PC-3 (cell line): ENCODE measurements around the gene ACBD4. TPM values are rescaled to one million over a fixed set of nuclear protein-coding genes. Genes with fewer than 3 reads are reported as not detected.

Experiments
- ATAC-seq: fragments of 200-7000 bp; cut with Tn5 transposase; 2 replicates; pipeline ENCODE4 v1.9.1; 2020; ENCODE audit warnings: mild to moderate bottlenecking, moderate library complexity
- BruUV-seq: library from RNA; stranded (reverse); fragments of 400-500 nt; replicated peaks from 2 replicates; lab custom pipeline; 2021; lab: Mats Ljungman, UMichigan
- CTCF ChIA-PET: fragments of 300-600 bp; sonication (Branson Sonifier 250); formaldehyde crosslinking; loops from one replicate; lab custom pipeline; 2022; ENCODE audit warnings: antibody characterized with exemption; lab: Charles Lee
- POLR2A ChIA-PET: fragments of 300-600 bp; sonication (Branson Sonifier 250); formaldehyde crosslinking; loops from one replicate; lab custom pipeline; 2022; ENCODE audit warnings: antibody characterized with exemption; ENCODE audit not compliant: unreplicated experiment; lab: Charles Lee
- DNase-seq: peaks from one replicate; pipeline ENCODE4 v3.0.0-alpha.2; 2015
- H2AFZ ChIP-seq: fragments of 300-600 bp; sonication (generic); 2 replicates; pipeline ENCODE4 v1.6.0; 2016; ENCODE audit warnings: antibody characterized with exemption, low read length
- H3F3A ChIP-seq: fragments of 300-600 bp; sonication (generic); one replicate; pipeline ENCODE4 v1.6.0; 2017; ENCODE audit warnings: antibody characterized with exemption, low read length, control low read depth, mild to moderate bottlenecking; ENCODE audit not compliant: unreplicated experiment
- H3K27ac ChIP-seq: fragments of 300-600 bp; sonication (generic); 2 replicates; pipeline ENCODE4 v1.5.1; 2016; ENCODE audit warnings: mild to moderate bottlenecking, low read length
- H3K27me3 ChIP-seq: fragments of 300-600 bp; sonication (generic); 2 replicates; pipeline ENCODE4 v1.6.1; 2016; ENCODE audit warnings: low read length, mixed read lengths
- H3K36me3 ChIP-seq: fragments of 300-600 bp; sonication (generic); 2 replicates; pipeline ENCODE4 v1.6.1; 2016; ENCODE audit warnings: low read depth, mixed run types, low read length, mixed read lengths
- H3K4me1 ChIP-seq: fragments of 300-600 bp; sonication (generic); 2 replicates; pipeline ENCODE4 v1.5.1; 2016; ENCODE audit warnings: low read length; ENCODE audit not compliant: insufficient read depth
- H3K4me2 ChIP-seq: fragments of 300-600 bp; sonication (generic); 2 replicates; pipeline ENCODE4 v1.6.0; 2016; ENCODE audit warnings: low read length
- H3K4me3 ChIP-seq: fragments of 300-600 bp; sonication (generic); 2 replicates; pipeline ENCODE4 v1.5.1; 2016; ENCODE audit warnings: mild to moderate bottlenecking, low read length, mixed read lengths
- H3K79me2 ChIP-seq: fragments of 300-600 bp; sonication (generic); 2 replicates; pipeline ENCODE4 v1.6.1; 2017; ENCODE audit warnings: low read length, mixed read lengths
- H3K9ac ChIP-seq: fragments of 300-600 bp; sonication (generic); 2 replicates; pipeline ENCODE4 v1.6.0; 2016; ENCODE audit warnings: mild to moderate bottlenecking, low read length
- H3K9me2 ChIP-seq: fragments of 300-600 bp; sonication (generic); replicated peaks from 2 replicates; pipeline ENCODE4 v1.6.1; 2016; ENCODE audit warnings: mixed run types, low read length, mixed read lengths
- H3K9me3 ChIP-seq: fragments of 300-600 bp; sonication (generic); 2 replicates; pipeline ENCODE4 v1.6.1; 2016; ENCODE audit warnings: low read length, mixed read lengths
- H4K20me1 ChIP-seq: fragments of 300-600 bp; sonication (generic); 2 replicates; pipeline ENCODE4 v1.6.1; 2016; ENCODE audit warnings: low read length, mixed read lengths
- CTCF ChIP-seq: fragments of 300-600 bp; sonication (generic); conservative IDR thresholded peaks from 2 replicates; pipeline ENCODE4 v1.5.1; 2017; ENCODE audit warnings: antibody characterized with exemption, low read depth, mild to moderate bottlenecking, low read length
- EZH2 ChIP-seq: fragments of 300-600 bp; sonication (generic); IDR thresholded peaks from one replicate; pipeline ENCODE4 v1.6.1; 2017; ENCODE audit warnings: antibody characterized with exemption, mild to moderate bottlenecking, low read length; ENCODE audit not compliant: unreplicated experiment
- EZH2phosphoT487 ChIP-seq: fragments of 300-600 bp; sonication (generic); IDR thresholded peaks from 2 replicates; pipeline ENCODE4 v1.6.1; 2018; ENCODE audit warnings: mild to moderate bottlenecking, antibody characterized with exemption, low read length, borderline replicate concordance
- intact Hi-C: fragments of 100-400 bp; cut with micrococcal nuclease; formaldehyde crosslinking; loops from 2 replicates; pipeline ENCODE4 v1.9.0; 2023
- total RNA-seq: library from RNA; depleted of rRNA; stranded (reverse); fragments of >200 nt; gene quantifications from 2 replicates; pipeline ENCODE4 v1.2.3, GENCODE V29; 2014

ACBD4 gene
- total RNA-seq, 1 experiment from 2014 or later: 12.9 TPM

- H3K9me3 ChIP-seq: no peaks in the 10 kb centered on the region
- no peak overlapping the region for H3K4me2 ChIP-seq
- H4K20me1 ChIP-seq: no peaks in the 10 kb centered on the region
- H3K4me1 ChIP-seq: no peaks in the 10 kb centered on the region
- H3F3A ChIP-seq: no peaks in the 10 kb centered on the region
- no peaks in the 10 kb centered on the region; the same call in 1 of the 2 replicates for H3K36me3 ChIP-seq
- DNase-seq (no peak), ATAC-seq (no peak)
- no peaks in the 10 kb centered on the region for H3K27me3 ChIP-seq
- no peak overlapping the region for H2AFZ ChIP-seq
- TF ChIP-seq EZH2phosphoT487: no peak
- TF ChIP-seq EZH2: no peak
- no peak for TF ChIP-seq CTCF
- CTCF ChIA-PET: interaction anchor here (0.7 kb wide), 1 partner anchor 21 kb away, joined by 4 read pairs; the partner anchor contains the start of gene ACBD4
- H3K9me2 ChIP-seq: no peaks in the 10 kb centered on the region
- BruUV-seq: no TSS peak
- H3K9ac ChIP-seq: no peak overlapping the region
- POLR2A ChIA-PET: no interaction called here
- no peak overlapping the region for H3K4me3 ChIP-seq
- H3K27ac ChIP-seq: no peak overlapping the region
- intact Hi-C loops: no loop called here
- no peaks in the 10 kb centered on the region for H3K79me2 ChIP-seq
Measured at GRCh38 chr17:45114117-45114932, 21.2 kb upstream of the ACBD4 start.

- DNase-seq: no peak
- no peak overlapping the region for H3K4me2 ChIP-seq
- no peaks in the 10 kb centered on the region for H3K9me3 ChIP-seq
- no peak for ATAC-seq
- no peaks in the 10 kb centered on the region for H3K9me2 ChIP-seq
- H4K20me1 ChIP-seq: no peaks in the 10 kb centered on the region
- H3K27me3 ChIP-seq: no peaks in the 10 kb centered on the region
- ChIA-PET CTCF (interaction anchor here (0.7 kb wide), 1 partner anchor 20 kb away, joined by 4 read pairs; the partner anchor contains the start of gene ACBD4), POLR2A (interaction anchor here (0.6 kb wide), 1 partner anchor 33 kb away, joined by 3 read pairs; the partner anchor contains the start of gene HEXIM1)
- H3K79me2 ChIP-seq: no peaks in the 10 kb centered on the region
- no peak overlapping the region for H2AFZ ChIP-seq
- H3K4me1 ChIP-seq: no peaks in the 10 kb centered on the region
- H3K9ac ChIP-seq: no peak overlapping the region
- no peak overlapping the region for H3K4me3 ChIP-seq
- no peaks in the 10 kb centered on the region for H3K36me3 ChIP-seq
- intact Hi-C loops: no loop called here
- no peak for TF ChIP-seq EZH2
- no peak for TF ChIP-seq EZH2phosphoT487
- no peak for TF ChIP-seq CTCF
- no peak overlapping the region for H3K27ac ChIP-seq
- no TSS peak for BruUV-seq
- no peaks in the 10 kb centered on the region for H3F3A ChIP-seq
Measured at GRCh38 chr17:45115015-45115625, 20.4 kb upstream of the ACBD4 start.
